Liver (tissue), 3 donors: Measurements from ENCODE around the gene ETV6.

ENCODE experiments used
- CTCF ChIP-seq: fragments of 150-350 bp; IDR thresholded peaks from 2 replicates; pipeline ENCODE4 v1.5.1; 2017; ENCODE audit warnings: improper control_type of control experiment, low read depth, low read length; ENCODE audit not compliant: missing input control
- EGR1 ChIP-seq, 2 donors: IDR thresholded peaks; 2 replicates each; pipeline ENCODE4 v1.6.1; 2016 to 2018; ENCODE audit warnings: antibody characterized with exemption in 2 of 2, low read depth in 2 of 2
- FOXA1 ChIP-seq: IDR thresholded peaks from 2 replicates; pipeline ENCODE4 v1.6.1; 2016; ENCODE audit warnings: antibody characterized with exemption
- HNF4A ChIP-seq, 2 donors: conservative IDR thresholded peaks; 2 replicates each; pipeline ENCODE4 v1.6.1; 2016; ENCODE audit warnings: antibody characterized with exemption in 2 of 2, mild to moderate bottlenecking in 2 of 2
- HNF4G ChIP-seq: IDR thresholded peaks from 2 replicates; pipeline ENCODE4 v1.6.1; 2016; ENCODE audit warnings: antibody characterized with exemption
- MAX ChIP-seq: IDR thresholded peaks from 2 replicates; pipeline ENCODE4 v1.6.1; 2016; ENCODE audit warnings: antibody characterized with exemption
- RAD21 ChIP-seq, 2 donors: IDR thresholded peaks; 2 replicates each; pipeline ENCODE4 v1.6.1; 2016; ENCODE audit warnings: antibody characterized with exemption in 2 of 2, mild to moderate bottlenecking in 2 of 2
- REST ChIP-seq: IDR thresholded peaks from 2 replicates; pipeline ENCODE4 v1.6.1; 2016; ENCODE audit warnings: antibody characterized with exemption, mild to moderate bottlenecking
- SP1 ChIP-seq: IDR thresholded peaks from 2 replicates; pipeline ENCODE4 v1.6.1; 2018; ENCODE audit warnings: antibody characterized with exemption, mild to moderate bottlenecking
- TAF1 ChIP-seq: conservative IDR thresholded peaks from 2 replicates; pipeline ENCODE4 v1.6.1; 2016; ENCODE audit warnings: antibody characterized with exemption, mild to moderate bottlenecking
- YY1 ChIP-seq: IDR thresholded peaks from 2 replicates; pipeline ENCODE4 v1.6.1; 2016; ENCODE audit warnings: antibody characterized with exemption, mild to moderate bottlenecking
- ZBTB33 ChIP-seq: IDR thresholded peaks from 2 replicates; pipeline ENCODE4 v1.6.1; 2016; ENCODE audit warnings: antibody characterized with exemption
- donor health status: healthy.
- donor health status: healthy.

- TF ChIP-seq CTCF = no peak
- no peak for TF ChIP-seq REST
- no peak for TF ChIP-seq MAX
- no peak for TF ChIP-seq TAF1
- TF ChIP-seq YY1 = no peak
- TF ChIP-seq RAD21 (IDR thresholded peaks at IDR 0.05) = no peak
- TF ChIP-seq EGR1 (IDR thresholded peaks at IDR 0.05; ENCODE audit: low read depth in 2 of 2) = no peak
- TF ChIP-seq SP1 = no peak
- no peak for TF ChIP-seq ZBTB33
- no peak for TF ChIP-seq HNF4G
- no peak for TF ChIP-seq HNF4A (conservative IDR thresholded peaks at IDR 0.05)
- TF ChIP-seq FOXA1 = no peak
Observed at GRCh38 chr12:11712491-11712890, 63.0 kb downstream of the ETV6 start.
